HG02981 (cell line): ENCODE data around the gene ST8SIA2.
A peak's percentile ranks its signal among the peaks of the same experiment; 100 is the strongest.

Source experiments
- ATAC-seq: cut with Tn5 transposase; IDR thresholded peaks from one replicate; pipeline ENCODE4 v1.9.1; 2021; ENCODE audit warnings: mild to moderate bottlenecking, moderate library complexity; ENCODE audit not compliant: unreplicated experiment

The ST8SIA2 gene, protein sequence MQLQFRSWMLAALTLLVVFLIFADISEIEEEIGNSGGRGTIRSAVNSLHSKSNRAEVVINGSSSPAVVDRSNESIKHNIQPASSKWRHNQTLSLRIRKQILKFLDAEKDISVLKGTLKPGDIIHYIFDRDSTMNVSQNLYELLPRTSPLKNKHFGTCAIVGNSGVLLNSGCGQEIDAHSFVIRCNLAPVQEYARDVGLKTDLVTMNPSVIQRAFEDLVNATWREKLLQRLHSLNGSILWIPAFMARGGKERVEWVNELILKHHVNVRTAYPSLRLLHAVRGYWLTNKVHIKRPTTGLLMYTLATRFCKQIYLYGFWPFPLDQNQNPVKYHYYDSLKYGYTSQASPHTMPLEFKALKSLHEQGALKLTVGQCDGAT

DNA sequence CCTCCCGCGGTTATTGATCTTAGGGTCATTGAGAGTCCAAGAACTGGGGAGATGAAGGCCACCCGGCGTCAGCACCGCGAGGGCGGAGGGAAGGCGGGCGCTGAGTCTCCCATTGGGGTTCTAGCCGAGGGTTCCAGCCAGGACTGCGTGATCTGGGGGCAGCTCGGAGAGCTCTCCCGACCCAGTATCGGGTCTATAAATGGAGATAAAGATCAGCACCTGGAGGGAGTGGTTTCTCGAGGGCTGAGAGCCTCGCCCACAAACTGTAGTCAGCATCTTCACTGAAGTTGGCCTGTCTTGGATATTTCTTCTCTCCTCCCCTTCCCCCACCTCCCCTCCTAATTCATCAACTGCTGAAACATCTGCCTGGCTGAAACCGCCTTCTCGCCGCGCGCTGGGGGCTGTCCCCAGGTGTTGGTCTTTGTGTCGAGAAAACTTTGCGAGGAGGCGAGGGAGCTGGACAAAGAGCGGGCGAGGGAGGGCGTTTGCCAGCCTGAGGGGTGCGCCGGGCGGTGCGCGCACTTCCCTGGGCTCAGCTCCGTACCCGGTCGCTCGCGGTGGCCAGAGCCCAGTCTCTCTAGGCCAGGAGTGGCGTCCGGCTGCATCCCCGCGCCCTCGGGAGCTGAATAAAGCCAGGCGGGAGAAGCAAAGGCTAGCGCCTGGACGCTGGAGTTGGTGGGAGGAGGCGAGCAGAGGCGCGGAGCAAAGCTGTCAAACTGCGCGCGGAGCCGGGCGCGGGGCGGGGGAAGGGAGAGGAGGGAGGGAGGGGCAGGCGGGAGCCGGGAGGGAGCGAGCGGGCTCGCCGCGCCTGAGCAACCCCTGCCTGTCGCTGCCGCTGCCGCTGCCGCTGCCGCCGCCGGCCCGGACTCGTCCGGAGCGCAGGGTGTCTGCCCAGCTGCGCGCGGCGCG, at the start of gene ST8SIA2:
Gene ST8SIA2 (plus strand): TSS at position 811 of the 909 bp plus-strand sequence. CDS start 184 bp downstream, outside the sequence.
- no peak for ATAC-seq

DNA sequence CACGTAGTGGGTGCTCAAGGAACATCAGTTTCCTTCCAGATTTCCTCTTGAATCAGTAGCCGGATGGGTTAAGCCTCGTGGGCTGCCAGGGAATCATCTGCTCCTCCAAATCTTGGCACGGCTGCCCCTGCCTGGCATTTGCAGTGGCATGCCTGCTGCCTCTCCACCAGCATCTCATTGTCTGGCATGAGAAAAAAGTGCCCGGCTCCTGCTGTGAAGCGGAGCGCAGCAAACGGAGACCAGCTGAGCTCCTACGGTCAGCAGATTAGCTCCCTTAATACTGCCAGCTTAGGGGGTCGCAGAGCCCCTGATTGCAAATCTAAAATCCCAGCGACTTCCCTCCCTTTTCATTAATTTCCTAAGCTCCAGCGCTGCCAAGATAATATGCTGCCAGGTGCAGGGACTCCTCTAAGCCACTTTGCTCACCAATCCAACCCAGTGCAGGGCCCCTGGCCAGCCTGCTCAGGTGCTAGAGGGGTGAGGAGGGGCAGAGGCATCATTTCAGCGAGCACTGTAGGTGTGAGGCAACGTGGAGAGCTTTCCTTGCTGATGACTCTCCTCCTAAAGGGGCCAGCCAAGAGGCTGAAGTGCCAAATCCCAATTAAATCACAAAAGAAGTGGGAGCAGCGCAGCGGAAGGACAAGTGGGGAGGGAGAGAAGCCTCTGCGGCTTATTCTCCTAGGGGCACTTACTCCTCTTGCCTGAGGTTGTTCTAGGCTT, 49.6 kb upstream of the ST8SIA2 start:
- ATAC-seq, result no peak

DNA sequence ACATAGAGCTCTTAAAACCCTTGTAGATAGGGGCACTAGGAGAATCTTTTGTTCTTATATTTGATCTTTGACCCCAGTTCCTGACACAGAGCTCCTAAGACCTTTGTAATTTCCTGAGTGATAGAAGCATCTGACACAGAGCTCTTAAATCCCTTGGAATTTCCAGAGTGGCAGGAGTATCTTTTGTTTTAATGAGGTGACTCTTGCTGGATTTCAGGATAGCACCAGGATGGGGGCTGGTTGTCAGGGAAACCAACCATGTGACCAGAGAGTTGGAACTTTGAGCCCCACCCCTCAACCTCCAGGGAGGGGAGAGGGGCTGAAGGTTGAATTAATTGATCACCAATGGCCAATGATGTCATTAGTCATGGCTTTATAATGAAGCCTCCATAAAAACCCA, 47.6 kb upstream of the ST8SIA2 start:
- ATAC-seq, result no peak

DNA sequence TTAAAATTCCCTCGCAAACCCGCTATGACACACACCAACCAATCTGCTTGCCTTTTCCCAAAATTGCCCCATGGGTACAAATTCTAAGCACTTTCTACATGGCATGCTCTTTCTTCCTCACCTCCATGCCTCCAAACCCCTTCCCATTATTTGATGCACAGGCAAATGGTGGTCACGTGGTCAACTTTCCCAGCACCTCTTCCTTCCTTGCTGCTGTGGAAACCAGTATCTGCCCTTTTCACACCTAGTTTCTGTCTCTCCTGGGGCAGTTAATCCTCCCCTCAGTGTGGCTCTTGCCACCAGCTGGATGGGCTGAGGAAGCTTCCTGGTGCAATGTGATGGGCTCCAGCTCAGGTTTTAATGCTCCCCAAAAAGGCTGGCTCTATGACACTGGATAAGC, 38.4 kb upstream of the ST8SIA2 start:
- ATAC-seq, result no peak

DNA sequence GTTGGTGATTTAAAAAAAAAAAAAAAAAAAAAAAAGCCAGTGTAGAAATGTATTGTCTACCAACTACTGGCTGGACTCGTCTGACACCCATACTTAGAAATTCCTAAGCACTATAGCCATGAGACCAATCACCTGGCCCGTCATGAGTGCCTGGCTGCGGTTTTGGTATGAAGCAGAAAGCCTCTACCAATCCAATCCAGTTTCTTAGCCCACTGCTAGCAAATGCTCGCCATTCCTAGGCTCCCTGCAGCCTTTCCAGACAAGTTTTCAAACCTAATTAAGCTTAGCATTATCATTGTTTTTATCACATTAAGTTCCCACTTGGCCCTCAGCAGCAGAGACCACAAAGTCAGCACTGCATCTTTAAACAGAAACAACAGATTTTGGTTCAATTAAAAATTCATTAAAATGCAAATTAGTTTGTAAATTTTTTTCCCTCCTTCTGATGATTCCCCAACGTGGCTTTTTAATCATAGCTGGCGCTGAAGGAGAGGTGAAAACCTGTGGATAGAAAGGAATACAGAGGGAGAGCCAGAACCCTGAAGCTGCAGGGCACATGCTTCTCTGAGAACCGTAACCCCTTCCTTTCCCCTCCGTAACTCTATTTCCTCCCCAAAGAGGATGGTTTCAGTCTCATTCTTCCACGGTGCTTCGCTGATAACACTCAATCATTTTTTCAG, 32.2 kb upstream of the ST8SIA2 start:
- no peak for ATAC-seq

DNA sequence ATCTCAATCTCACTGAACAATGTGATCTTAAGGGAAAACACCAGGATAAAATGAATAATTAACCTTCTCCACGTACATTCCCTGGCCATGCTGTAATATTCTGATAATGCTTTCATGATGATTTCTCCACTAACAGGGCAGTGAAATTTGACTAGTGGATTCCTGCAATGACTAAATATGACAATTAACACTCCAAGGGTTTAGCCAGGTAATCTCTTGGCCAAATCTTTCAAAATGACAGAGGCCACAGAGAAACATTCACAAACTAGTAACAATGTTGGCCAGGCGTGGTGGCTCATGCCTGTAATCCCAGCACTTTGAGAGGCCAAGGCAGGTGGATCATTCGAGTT, 31.7 kb upstream of the ST8SIA2 start:
- no peak for ATAC-seq

DNA sequence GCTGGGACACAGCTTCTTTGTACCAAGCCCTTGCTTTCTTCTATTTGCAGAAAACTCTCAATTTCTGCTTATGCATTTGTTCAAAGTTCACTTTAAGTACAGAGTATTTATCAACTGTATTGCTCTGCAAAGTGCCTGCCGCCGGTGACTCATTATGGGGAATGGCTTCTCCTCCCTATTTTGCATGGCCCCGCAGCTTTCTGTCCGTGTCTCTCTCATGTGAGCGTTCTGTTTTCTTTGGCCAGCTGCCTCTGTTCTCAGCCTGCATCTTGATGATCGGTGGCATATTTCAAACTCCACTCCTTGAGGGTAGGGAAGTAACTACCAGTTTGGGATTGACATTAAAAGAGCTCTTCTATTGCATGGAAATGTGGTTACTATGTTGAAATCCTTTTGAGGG, 28.6 kb upstream of the ST8SIA2 start:
- no peak for ATAC-seq

DNA sequence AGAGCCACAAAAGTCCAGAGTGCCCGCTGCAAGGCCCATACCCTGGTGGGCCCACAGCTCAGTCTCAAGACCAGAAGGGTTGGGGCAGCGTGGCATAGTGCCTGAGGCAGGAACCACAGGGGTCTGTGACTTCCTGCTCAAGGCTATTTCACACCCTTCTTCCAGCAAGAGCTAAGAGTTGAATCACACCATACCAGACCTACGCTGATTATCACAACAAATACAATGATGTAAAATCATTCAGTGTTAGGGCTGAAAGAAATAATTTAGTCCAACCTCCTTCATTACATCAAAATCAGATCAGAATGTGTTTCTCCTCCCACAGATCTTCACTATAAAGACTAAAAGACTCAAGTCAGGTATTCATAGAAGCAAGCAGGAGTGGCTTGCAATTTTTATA, 27.8 kb upstream of the ST8SIA2 start:
- no peak for ATAC-seq

DNA sequence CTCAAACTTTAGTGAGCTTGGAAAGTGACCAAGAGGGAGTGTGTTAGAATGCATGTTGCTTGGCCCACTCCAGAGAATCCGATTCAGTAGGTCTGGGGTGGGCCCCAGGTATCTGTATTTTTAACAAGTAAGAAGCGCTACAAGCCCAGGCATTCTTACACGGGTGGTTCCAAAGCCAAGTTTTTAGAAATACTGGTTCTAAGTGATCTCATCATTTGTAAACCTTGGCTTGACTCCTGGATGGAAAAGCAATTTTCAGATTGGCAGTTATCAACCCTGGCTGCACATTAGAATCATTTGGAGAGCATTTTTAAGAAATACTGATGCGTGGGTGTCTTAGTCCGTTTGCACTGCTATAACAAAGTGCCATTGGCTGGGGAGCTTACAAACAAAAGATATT, 27.3 kb upstream of the ST8SIA2 start:
- ATAC-seq, result no peak

DNA sequence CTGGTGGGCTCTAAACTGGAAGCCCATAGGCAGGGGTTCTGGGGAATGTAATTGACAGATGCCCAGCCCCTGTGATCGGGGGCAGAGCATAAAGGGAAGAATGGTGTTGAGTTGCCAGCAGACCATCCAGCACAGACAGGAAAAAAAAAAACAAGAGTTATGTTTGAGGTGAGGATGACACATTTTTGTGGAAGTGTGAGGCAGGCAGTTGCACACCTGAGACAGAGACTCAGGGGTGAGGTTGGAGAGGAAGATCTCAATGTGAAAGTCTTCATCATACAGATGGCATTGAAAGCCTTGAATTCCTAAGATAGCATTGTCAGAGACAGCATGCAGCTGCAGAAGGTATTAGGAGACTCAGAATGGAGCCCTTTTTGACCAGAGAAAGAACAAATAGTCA, 18.6 kb upstream of the ST8SIA2 start:
- ATAC-seq, result no peak

DNA sequence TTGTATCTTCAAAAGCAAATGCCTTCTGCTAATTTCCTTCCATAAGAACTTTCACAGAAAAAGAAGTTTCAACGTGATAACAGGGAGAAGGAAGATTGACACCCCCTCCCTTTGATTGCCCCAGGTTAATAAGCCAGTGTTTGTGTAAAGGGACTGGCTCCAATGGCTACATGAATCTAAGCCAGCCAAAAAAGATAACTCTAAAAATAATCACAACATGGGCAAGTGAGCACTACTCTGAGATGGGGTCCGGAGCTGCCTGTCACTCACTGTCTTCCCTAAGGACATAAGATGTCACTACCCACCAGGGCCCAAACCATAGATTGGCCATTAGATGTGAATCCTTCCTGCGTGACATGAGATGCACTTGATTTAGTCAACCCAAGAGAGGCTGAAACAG, 17.6 kb upstream of the ST8SIA2 start:
- ATAC-seq, result no peak

DNA sequence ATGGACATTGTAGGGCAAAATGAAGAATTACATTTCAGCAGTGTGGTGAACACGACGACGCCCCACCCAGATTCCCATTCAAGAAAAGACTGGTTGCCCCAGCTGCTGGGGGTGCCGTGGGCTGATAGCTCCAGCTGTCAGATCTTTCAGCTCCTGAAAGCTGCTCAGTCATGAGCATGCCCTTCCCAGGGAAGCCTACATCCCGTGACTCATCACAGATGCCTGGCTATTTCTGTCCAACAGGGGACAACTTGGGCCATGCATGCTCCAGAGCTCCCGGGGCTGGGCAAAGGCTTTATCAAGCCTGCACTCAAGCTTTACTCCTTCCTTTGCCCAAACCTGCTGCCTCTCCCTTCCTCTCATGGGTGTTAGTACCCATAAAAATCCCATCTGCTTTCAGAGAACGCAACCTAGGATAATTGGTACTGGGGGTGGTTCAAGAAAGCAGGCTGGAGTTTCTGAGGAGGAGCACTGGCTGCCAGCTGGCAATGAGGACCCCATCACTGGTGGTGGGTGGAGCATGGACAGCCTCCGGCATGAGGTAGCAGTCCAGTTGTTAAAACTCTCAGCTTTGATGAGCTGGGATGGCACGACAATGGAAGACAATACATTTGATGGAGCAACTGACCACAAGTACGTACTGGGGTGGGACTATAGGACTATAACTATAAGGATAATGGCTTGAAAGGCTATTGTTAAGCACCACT, 16.4 kb upstream of the ST8SIA2 start:
- no peak for ATAC-seq

DNA sequence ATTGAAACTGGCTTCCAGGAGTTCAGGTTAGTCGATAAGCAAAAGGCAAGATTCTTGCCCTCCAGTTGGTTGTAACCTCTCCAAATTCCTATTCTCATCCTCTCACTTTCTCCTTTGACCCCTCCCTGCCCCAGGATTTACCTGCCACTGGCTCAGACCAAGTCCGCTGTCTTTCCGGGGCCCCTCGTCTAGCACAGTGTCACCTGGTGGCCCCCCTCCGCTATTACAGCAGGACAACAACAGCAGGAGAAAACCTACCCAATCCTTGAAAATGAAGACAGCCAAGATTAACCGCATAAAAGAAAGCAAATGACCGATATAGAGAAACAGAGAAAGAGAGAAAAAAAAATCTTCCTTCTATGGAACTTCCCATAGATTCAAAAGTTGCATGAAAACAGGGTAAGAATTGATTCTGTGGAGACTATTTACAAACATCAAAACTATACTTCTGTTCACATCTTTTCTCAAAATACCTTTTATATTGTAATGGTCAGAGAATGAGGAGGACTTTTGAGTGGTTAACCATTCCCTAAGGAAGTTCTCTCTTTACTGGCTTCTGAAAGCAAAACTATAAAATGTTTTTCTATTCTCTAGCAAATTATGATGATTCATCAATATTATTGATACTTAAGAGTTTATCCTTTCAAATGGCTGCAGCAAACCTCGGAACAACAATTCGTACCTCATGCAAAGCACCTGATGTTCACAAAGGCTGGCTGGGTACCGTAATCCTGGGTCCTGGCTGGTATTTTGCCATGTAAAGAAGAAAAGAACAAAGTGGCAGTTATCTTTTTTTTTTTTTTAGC, 10.0 kb upstream of the ST8SIA2 start:
- peak; percentile 65 for ATAC-seq

DNA sequence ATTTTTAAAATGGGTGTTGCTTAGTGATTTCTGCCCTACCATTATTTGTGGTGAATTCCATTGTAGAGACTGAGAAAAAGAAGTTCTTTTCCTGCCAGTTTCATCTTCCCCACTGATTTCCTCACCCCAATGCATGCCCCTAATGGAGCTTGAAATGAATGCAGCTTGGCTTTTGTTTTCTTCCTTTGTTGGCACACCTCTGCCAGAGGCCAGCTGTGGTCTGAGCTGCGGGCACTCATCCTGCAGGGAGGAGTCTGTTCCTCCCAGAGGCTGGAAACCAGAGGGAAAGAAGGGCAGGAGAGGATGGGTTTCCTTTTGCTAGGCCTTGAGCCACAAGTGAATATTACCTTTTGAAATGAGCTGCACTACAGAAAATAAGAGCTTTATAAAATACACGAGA, 9.3 kb upstream of the ST8SIA2 start:
- no peak for ATAC-seq

DNA sequence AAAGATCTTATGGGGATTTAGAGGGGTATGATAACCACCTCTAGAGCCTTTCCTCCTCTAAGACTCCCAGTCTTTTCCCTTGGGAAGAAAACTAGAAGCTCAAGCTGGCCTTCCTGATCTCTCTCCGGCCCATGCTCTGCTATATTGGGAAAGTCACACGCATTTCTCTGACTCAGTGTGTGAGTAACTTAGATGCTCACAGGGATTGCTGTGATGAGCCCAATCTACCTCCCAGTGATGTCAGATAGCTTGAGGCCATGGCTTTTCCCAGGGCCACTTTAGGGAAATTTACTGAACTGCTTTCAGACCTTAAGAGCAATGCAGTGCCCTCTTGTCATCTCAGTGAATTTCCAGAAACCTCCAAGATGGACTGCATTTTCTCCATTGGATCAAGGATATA, 8.6 kb upstream of the ST8SIA2 start:
- no peak for ATAC-seq

DNA sequence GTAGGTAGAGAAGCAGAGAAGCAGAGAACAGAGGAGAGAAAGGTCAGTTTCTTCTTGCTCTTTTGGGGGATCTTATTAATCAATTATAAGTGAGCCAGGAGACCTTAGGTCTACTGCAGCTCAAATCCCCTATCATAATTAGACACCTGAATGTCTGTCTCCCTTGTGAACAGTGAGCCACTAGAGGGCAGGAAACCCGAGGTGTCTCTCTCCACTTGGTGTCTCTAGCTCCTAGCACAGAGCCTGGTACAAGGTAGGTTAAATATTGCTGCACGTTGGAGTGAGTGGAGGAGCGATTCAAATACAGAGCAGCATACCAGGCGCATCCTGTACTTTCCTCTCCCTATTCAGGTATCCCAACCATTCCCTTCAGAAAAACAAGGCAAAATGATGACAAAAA, 2.0 kb upstream of the ST8SIA2 start:
- no peak for ATAC-seq

DNA sequence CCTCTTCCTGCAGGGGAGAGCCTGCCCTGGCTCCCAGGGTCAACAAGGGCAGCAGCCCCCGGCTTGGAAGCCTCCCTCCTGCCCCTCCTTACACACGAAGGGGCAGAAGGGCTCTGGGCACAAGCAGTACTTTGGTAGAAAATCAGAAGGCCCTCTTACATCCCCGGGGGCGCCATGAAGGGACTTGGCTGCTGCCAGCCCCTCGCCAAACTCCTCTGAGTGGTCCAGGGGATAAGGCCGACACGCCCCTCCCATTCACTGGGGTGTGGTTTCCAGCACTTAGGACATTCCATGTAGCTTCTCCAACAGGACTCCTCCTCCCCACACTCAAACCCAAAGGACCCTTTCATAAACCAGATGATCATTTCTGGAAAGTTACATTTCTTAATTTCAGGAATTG, 1.2 kb upstream of the ST8SIA2 start:
- ATAC-seq, result no peak

DNA sequence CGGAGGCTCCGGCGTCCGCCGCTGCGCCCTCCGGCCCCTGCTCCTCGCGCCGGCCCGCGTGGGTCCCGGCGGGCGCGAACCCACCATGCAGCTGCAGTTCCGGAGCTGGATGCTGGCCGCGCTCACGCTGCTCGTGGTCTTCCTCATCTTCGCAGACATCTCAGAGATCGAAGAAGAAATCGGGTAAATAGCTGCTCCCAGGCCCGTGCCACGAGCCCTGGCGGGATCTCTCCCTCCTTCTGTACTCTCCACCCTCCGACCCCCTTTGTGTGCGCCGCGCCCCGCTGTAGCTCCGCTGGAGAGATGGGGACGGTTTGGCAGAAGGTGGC, 263 bp downstream of the ST8SIA2 start:
- ATAC-seq, result no peak

DNA sequence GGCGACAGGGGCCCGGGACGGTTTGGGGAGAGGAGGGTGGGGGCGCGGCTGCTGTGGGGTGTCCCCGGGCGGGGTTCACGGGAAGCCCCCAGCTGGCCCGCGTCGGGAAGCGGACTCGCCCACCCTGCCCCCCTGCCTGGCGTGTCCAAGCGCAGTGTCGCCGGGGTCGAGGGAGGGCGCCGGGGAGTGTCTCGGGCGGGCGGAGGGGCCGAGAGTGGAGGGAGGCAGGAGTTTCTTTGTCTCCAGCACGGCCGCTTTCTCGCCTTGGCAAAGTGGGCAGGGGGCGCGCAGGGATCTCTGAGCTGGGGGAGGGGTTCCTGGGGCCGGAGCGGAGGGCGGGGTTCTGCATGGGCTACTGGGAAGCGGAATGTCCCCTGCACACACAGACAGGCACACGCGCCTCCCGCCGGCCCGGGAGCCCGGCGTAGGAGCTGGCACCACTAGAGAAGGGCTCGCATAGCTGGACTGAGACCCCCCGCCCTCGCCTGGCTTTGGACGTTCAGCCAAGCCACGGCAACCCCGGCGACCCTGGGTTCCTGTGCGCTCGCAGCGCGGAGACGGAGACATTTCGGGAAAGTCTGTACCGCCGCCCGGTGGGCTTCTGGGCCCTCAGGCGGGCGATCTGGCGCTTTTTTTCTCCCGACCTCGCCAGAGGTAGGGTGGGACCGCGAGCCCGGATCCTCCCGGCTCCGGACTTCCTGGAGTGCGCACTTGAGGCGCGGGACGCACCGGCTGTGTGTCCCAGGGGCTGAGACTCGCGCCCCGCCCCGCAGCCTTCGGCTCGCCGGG, 822 bp downstream of the ST8SIA2 start:
- no peak for ATAC-seq
